Stimulated activated CD4-positive, alpha-beta T cell treated with anti-CD3 and anti-CD28 coated beads, Interleukin-1b, Interleukin-23, amount 100 ng/mL, for 4 hours (primary cell): Measurements from ENCODE around the gene DOCK2.

Experiments used
- DNase-seq, 2 donors: peaks; one replicate each; pipeline ENCODE4 v3.0.0-alpha.2; 2020; ENCODE audit warnings: low read depth in 2 of 2

The DOCK2 gene

GRCh38 chr5:169691471-169691870 lies 54.4 kb downstream of the DOCK2 start:
- no peak for DNase-seq

GRCh38 chr5:169694091-169694625 lies 57.1 kb downstream of the DOCK2 start:
- DNase-seq = no peak

GRCh38 chr5:169695025-169695625 lies 58.0 kb downstream of the DOCK2 start:
- no peak for DNase-seq

GRCh38 chr5:169695919-169696490 lies 58.9 kb downstream of the DOCK2 start:
- no peak for DNase-seq

- DNase-seq = no peak
Observed at GRCh38 chr5:169696621-169697510, 59.8 kb downstream of the DOCK2 start.

- DNase-seq = no peak
Observed at GRCh38 chr5:169697511-169697890, 60.4 kb downstream of the DOCK2 start.

GRCh38 chr5:169697976-169698375 lies 60.9 kb downstream of the DOCK2 start:
- no peak for DNase-seq

GRCh38 chr5:169700611-169701010 lies 63.5 kb downstream of the DOCK2 start:
- no peak for DNase-seq

- DNase-seq = no peak
Observed at GRCh38 chr5:169701910-169702451, 64.9 kb downstream of the DOCK2 start.

- no peak for DNase-seq
Observed at GRCh38 chr5:169702693-169703481, 65.8 kb downstream of the DOCK2 start.

- no peak for DNase-seq
Observed at GRCh38 chr5:169703813-169704212, 66.7 kb downstream of the DOCK2 start.

- no peak for DNase-seq
Observed at GRCh38 chr5:169705322-169705721, 68.2 kb downstream of the DOCK2 start.

GRCh38 chr5:169706071-169706470 lies 69.0 kb downstream of the DOCK2 start:
- no peak for DNase-seq

GRCh38 chr5:169706758-169707450 lies 69.8 kb downstream of the DOCK2 start:
- no peak for DNase-seq

- DNase-seq = no peak
Observed at GRCh38 chr5:169707686-169708085, 70.6 kb downstream of the DOCK2 start.

- no peak for DNase-seq
Observed at GRCh38 chr5:169710675-169711074, 73.6 kb downstream of the DOCK2 start.

GRCh38 chr5:169711551-169712225 lies 74.6 kb downstream of the DOCK2 start:
- no peak for DNase-seq

GRCh38 chr5:169712428-169712827 lies 75.4 kb downstream of the DOCK2 start:
- DNase-seq = no peak

GRCh38 chr5:169716287-169716686 lies 79.2 kb downstream of the DOCK2 start:
- no peak for DNase-seq

- no peak for DNase-seq
Observed at GRCh38 chr5:169717288-169717687, 80.2 kb downstream of the DOCK2 start.
